ENCODE measurements around the gene DAB1.

Gene DAB1

GRCh38 chr1:57311006-57311405 lies 112.9 kb downstream of the DAB1 start:
- DNase-seq: no peak

- DNase-seq: no peak
Measured at GRCh38 chr1:57309630-57310029, 114.2 kb downstream of the DAB1 start.

GRCh38 chr1:57307392-57308170 lies 116.3 kb downstream of the DAB1 start:
- peak; percentile 40 for DNase-seq

- DNase-seq: no peak
Measured at GRCh38 chr1:57304591-57304990, 119.3 kb downstream of the DAB1 start.

- DNase-seq: no peak
Measured at GRCh38 chr1:57302812-57303596, 120.9 kb downstream of the DAB1 start.

GRCh38 chr1:57300186-57300585 lies 123.7 kb downstream of the DAB1 start:
- no peak for DNase-seq

- no peak for DNase-seq
Measured at GRCh38 chr1:57296726-57297250, 127.1 kb downstream of the DAB1 start.

- DNase-seq: no peak
Measured at GRCh38 chr1:57295326-57295725, 128.5 kb downstream of the DAB1 start.

GRCh38 chr1:57294177-57294576 lies 129.7 kb downstream of the DAB1 start:
- DNase-seq: no peak

- no peak for DNase-seq
Measured at GRCh38 chr1:57293214-57293613, 130.6 kb downstream of the DAB1 start.

- DNase-seq: no peak
Measured at GRCh38 chr1:57289781-57290180, 134.1 kb downstream of the DAB1 start.

GRCh38 chr1:57285992-57286391 lies 137.9 kb downstream of the DAB1 start:
- no peak for DNase-seq

- DNase-seq: no peak
Measured at GRCh38 chr1:57282411-57282810, 141.4 kb downstream of the DAB1 start.

GRCh38 chr1:57281324-57281723 lies 142.5 kb downstream of the DAB1 start:
- DNase-seq: no peak

GRCh38 chr1:57279909-57280666 lies 143.8 kb downstream of the DAB1 start:
- no peak for DNase-seq

GRCh38 chr1:57278558-57278957 lies 145.3 kb downstream of the DAB1 start:
- DNase-seq: no peak

GRCh38 chr1:57277681-57278080 lies 146.2 kb downstream of the DAB1 start:
- DNase-seq: no peak

GRCh38 chr1:57276918-57277317 lies 146.9 kb downstream of the DAB1 start:
- DNase-seq: no peak

- DNase-seq: no peak
Measured at GRCh38 chr1:57272601-57273000, 151.3 kb downstream of the DAB1 start.

- DNase-seq: no peak
Measured at GRCh38 chr1:57272150-57272549, 151.7 kb downstream of the DAB1 start.

GRCh38 chr1:57270927-57271698 lies 152.7 kb downstream of the DAB1 start:
- no peak for DNase-seq

GRCh38 chr1:57269630-57270225 lies 154.1 kb downstream of the DAB1 start:
- DNase-seq: no peak
